CD4-positive, alpha-beta T cell (primary cell): ENCODE data around the gene SLC6A18. TPM values are rescaled to one million over a fixed set of nuclear protein-coding genes. Genes with fewer than 3 reads are reported as not detected.

Experiments
- ATAC-seq: fragments of 200-7000 bp; cut with Tn5 transposase; one replicate; pipeline ENCODE4 v1.10.0; 2022; ENCODE audit warnings: mild to moderate bottlenecking; ENCODE audit not compliant: poor library complexity
- CTCF ChIA-PET: fragments of 350-600 bp; sonication (Branson Sonifier 250); formaldehyde crosslinking; loops from one replicate; lab custom pipeline; 2021; ENCODE audit warnings: antibody characterized with exemption, inconsistent platforms; lab: Charles Lee
- POLR2A ChIA-PET: fragments of 350-600 bp; sonication (Branson Sonifier 250); formaldehyde crosslinking; loops from one replicate; lab custom pipeline; 2021; ENCODE audit warnings: antibody characterized with exemption, inconsistent platforms; lab: Charles Lee
- DNase-seq, 14 experiments: peaks; one replicate each; pipeline ENCODE4 v3.0.0-alpha.2; 2013 to 2020; ENCODE audit warnings: mixed read lengths in 2 of 14
- H3K27ac ChIP-seq, 2 donors: one replicate each; pipeline versions ENCODE4 v1.5.1 to v1.7.0; 2013; ENCODE audit warnings: low read length in 2 of 2, low read depth in 1 of 2, mild to moderate bottlenecking in 1 of 2
- H3K27me3 ChIP-seq, 2 experiments: 1 replicate in 1 of 2; 2 replicates in 1 of 2; pipeline versions ENCODE4 v1.6.1 to v1.7.0; 2013; ENCODE audit warnings: low read length in 2 of 2, control low read depth in 1 of 2, mild to moderate bottlenecking in 1 of 2, moderate library complexity in 1 of 2; ENCODE audit not compliant: insufficient read depth in 2 of 2, control insufficient read depth in 1 of 2
- H3K36me3 ChIP-seq: one replicate; pipeline ENCODE4 v1.6.1; 2013; ENCODE audit warnings: low read length, control low read depth; ENCODE audit not compliant: insufficient read depth
- H3K4me1 ChIP-seq: one replicate; pipeline ENCODE4 v1.6.1; 2013; ENCODE audit warnings: low read length, control low read depth; ENCODE audit not compliant: insufficient read depth
- H3K4me3 ChIP-seq: one replicate; pipeline ENCODE4 v1.5.1; 2013; ENCODE audit warnings: mild to moderate bottlenecking, low read length, moderate library complexity
- H3K9me3 ChIP-seq, 2 experiments: 1 replicate in 1 of 2; 2 replicates in 1 of 2; pipeline versions ENCODE4 v1.6.1 to v1.7.0; 2013; ENCODE audit warnings: low read length in 2 of 2, mild to moderate bottlenecking in 2 of 2, control low read depth in 1 of 2, moderate library complexity in 1 of 2; ENCODE audit not compliant: control insufficient read depth in 1 of 2, insufficient read depth in 1 of 2
- H3K27ac Mint-ChIP-seq: one replicate; pipeline ENCODE4 v1.8.0; 2020; ENCODE audit warnings: mixed read lengths
- H3K27me3 Mint-ChIP-seq: one replicate; pipeline ENCODE4 v1.8.0; 2021; ENCODE audit warnings: mixed read lengths
- H3K36me3 Mint-ChIP-seq: one replicate; pipeline ENCODE4 v1.8.0; 2021; ENCODE audit warnings: low read depth, mixed read lengths
- H3K4me1 Mint-ChIP-seq: one replicate; pipeline ENCODE4 v1.8.0; 2021; ENCODE audit warnings: low read depth, mixed read lengths
- H3K4me3 Mint-ChIP-seq: one replicate; pipeline ENCODE4 v1.8.0; 2020; ENCODE audit warnings: mild to moderate bottlenecking, mixed read lengths
- H3K9me3 Mint-ChIP-seq: one replicate; pipeline ENCODE4 v1.8.0; 2020; ENCODE audit warnings: mixed read lengths
- CTCF ChIP-seq: fragments of 200-600 bp; IDR thresholded peaks from one replicate; pipeline ENCODE4 v1.8.0; 2022; ENCODE audit warnings: antibody characterized with exemption, mild to moderate bottlenecking
- intact Hi-C, 2 experiments: fragments of 100-400 bp; cut with DNase I in 1 of 2; cut with micrococcal nuclease in 1 of 2; formaldehyde crosslinking; loops; one replicate each; pipeline versions ENCODE4 v1.15.1 to v1.9.0; 2023 to 2025; cut with DNase I, micrococcal nuclease
- total RNA-seq, 174 experiments: library from RNA in 2 of 174; stranded (reverse) in 2 of 174; gene quantifications; one replicate each; pipeline ENCODE4 v1.2.3 and lab custom pipeline; 2021 to 2026

The SLC6A18 gene
- total RNA-seq, 2 experiments from 2014 or later, result not detected

- no peak overlapping the region for H3K4me3 ChIP-seq
- H3K27ac ChIP-seq, result no peak overlapping the region
- DNase-seq, result no peak
- ChIA-PET CTCF (no interaction called here), POLR2A (no interaction called here)
- H3K4me1 ChIP-seq, result no peaks in the 10 kb centered on the region
- Mint-ChIP-seq H3K27ac (no peak overlapping the region), H3K4me3 (no peak overlapping the region), H3K4me1 (no peaks in the 10 kb centered on the region), H3K27me3 (no peaks in the 10 kb centered on the region), H3K9me3 (no peaks in the 10 kb centered on the region), H3K36me3 (no peaks in the 10 kb centered on the region)
- TF ChIP-seq CTCF, result no peak
- H3K9me3 ChIP-seq, result peaks cover 0 to 8% of the 10 kb centered on the region in 2 experiments
- H3K36me3 ChIP-seq, result no peaks in the 10 kb centered on the region
- peaks cover 0 to 2% of the 10 kb centered on the region in 2 experiments for H3K27me3 ChIP-seq
- intact Hi-C loops, result no loop called here
- ATAC-seq, result no peak
Observed at GRCh38 chr5:1182360-1182632, 42.9 kb upstream of the SLC6A18 start.

GRCh38 chr5:1182633-1183423 lies 42.4 kb upstream of the SLC6A18 start:
- ATAC-seq, result no peak
- CTCF ChIA-PET, result no interaction called here

GRCh38 chr5:1183424-1184162 lies 41.6 kb upstream of the SLC6A18 start:
- peaks cover 4 to 9% of the 10 kb centered on the region in 2 experiments for H3K27me3 ChIP-seq
- H3K36me3 Mint-ChIP-seq, result no peaks in the 10 kb centered on the region
- no peaks in the 10 kb centered on the region for H3K36me3 ChIP-seq
- H3K27me3 Mint-ChIP-seq, result peaks cover 5% of the 10 kb centered on the region
- no peak overlapping the region for H3K4me3 Mint-ChIP-seq
- ChIA-PET CTCF (no interaction called here), POLR2A (no interaction called here)
- H3K9me3 Mint-ChIP-seq, result no peaks in the 10 kb centered on the region
- TF ChIP-seq CTCF, result no peak
- no peaks in the 10 kb centered on the region for H3K4me1 Mint-ChIP-seq
- intact Hi-C loops, result no loop called here
- no peak overlapping the region for H3K4me3 ChIP-seq
- H3K4me1 ChIP-seq, result no peaks in the 10 kb centered on the region
- DNase-seq, result no peak
- H3K27ac ChIP-seq, result no peak overlapping the region
- H3K9me3 ChIP-seq, result peaks cover 0 to 15% of the 10 kb centered on the region in 2 experiments
- H3K27ac Mint-ChIP-seq, result no peak overlapping the region
- no peak for ATAC-seq

More at GRCh38 chr5:1182633-1183423, 42.4 kb upstream of the SLC6A18 start:
- Mint-ChIP-seq H3K9me3 (no peaks in the 10 kb centered on the region), H3K27ac (no peak overlapping the region), H3K4me3 (no peak overlapping the region), H3K36me3 (no peaks in the 10 kb centered on the region), H3K27me3 (no peaks in the 10 kb centered on the region), H3K4me1 (no peaks in the 10 kb centered on the region)
- Histone ChIP-seq H3K4me1 (no peaks in the 10 kb centered on the region), H3K4me3 (no peak overlapping the region), H3K27me3 (peaks cover 0 to 8% of the 10 kb centered on the region in 2 experiments), H3K36me3 (no peaks in the 10 kb centered on the region), H3K9me3 (peaks cover 0 to 13% of the 10 kb centered on the region in 2 experiments), H3K27ac (no peak overlapping the region)
- intact Hi-C loops, result no loop called here
- no peak for TF ChIP-seq CTCF
- DNase-seq, result no peak
- POLR2A ChIA-PET, result no interaction called here
